Measurements from ENCODE around the gene EPB41L4A.

The EPB41L4A gene

DNA sequence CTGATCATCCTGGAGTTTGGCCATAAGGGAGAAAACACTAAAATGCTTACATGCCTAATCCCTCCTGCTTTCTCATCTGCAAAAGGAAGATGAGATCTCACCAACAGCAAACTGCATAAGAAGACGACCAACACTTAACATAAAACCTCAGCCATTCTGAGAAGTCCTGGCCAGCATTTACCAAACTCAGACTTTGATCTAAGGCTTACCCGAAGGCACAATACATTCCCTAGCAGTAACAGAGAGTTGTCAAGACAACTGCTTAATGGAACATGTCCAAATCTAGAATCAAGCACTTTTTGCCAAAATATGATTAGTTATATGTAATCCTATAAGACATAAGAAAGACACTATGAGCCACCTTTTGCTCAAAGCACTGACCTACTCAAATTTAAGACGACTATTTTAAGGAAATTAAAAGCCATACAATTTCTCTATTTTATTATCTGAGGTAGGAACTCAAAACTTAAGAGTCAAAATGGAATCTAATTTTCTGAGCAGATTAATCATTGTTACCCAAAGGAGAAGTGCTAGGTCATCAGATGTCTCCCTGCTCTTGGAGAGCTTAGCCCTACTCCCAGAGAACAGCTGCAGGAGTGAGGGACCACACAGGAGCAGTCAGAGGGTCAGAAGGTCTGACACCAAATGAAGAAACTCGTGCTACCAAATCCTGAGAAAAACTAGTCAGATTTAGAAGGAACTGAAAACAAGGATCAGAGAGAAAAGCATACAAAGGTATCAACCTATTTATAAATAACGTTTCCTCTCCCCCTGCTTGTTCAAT is 39.3 kb downstream of the EPB41L4A start:
- TF ChIP-seq SP1 (IDR thresholded peaks at IDR 0.05) (no peak), BHLHE40 (IDR thresholded peaks at IDR 0.05; ENCODE audit: borderline replicate concordance) (no peak), SUZ12 (IDR thresholded peaks at IDR 0.05) (no peak), HDGF (IDR thresholded peaks at IDR 0.05; ENCODE audit: borderline replicate concordance) (no peak), FOXM1 (IDR thresholded peaks at IDR 0.05; ENCODE audit: borderline replicate concordance) (no peak), TARDBP (IDR thresholded peaks at IDR 0.05) (no peak)
- TF ChIP-seq, protein P1, sequence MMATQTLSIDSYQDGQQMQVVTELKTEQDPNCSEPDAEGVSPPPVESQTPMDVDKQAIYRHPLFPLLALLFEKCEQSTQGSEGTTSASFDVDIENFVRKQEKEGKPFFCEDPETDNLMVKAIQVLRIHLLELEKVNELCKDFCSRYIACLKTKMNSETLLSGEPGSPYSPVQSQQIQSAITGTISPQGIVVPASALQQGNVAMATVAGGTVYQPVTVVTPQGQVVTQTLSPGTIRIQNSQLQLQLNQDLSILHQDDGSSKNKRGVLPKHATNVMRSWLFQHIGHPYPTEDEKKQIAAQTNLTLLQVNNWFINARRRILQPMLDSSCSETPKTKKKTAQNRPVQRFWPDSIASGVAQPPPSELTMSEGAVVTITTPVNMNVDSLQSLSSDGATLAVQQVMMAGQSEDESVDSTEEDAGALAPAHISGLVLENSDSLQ (IDR thresholded peaks at IDR 0.05) = no peak
- ChIA-PET POLR2A (no interaction called here), CTCF (no interaction called here)
- DNase-seq (ENCODE audit: extremely low spot score) = no peak

DNA sequence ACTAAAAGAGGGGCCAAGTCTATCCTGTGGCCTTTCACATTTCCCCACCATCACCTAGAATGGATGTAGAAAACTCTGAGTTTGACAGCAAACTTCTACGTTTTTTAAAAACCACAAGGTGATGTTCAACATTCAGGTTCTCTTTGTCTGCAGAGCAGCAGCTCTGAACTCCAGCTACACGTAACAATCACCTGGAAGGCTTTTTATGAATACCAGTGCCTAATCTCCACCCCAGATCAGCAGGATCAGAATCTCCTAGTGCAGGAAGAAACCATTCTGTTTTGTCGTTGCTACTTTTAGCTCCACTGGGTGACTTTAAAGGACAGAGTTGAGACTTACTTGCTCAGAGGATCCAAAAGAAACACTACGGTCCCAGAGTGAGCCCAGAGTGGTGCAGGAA is 44.3 kb downstream of the EPB41L4A start:
- ChIA-PET CTCF (no interaction called here), POLR2A (no interaction called here)
- TF ChIP-seq FOXA1 (IDR thresholded peaks at IDR 0.05) = no peak
- no peak for TF ChIP-seq SUZ12 (IDR thresholded peaks at IDR 0.05)
- no peak for TF ChIP-seq FOXK2 (IDR thresholded peaks at IDR 0.05)
- TF ChIP-seq ZNF384 (IDR thresholded peaks at IDR 0.05) = no peak
- TF ChIP-seq L3MBTL2 (conservative IDR thresholded peaks at IDR 0.05) = no peak
- TF ChIP-seq FOXM1 (IDR thresholded peaks at IDR 0.05; ENCODE audit: borderline replicate concordance) = no peak
- DNase-seq (ENCODE audit: extremely low spot score) = no peak

DNA sequence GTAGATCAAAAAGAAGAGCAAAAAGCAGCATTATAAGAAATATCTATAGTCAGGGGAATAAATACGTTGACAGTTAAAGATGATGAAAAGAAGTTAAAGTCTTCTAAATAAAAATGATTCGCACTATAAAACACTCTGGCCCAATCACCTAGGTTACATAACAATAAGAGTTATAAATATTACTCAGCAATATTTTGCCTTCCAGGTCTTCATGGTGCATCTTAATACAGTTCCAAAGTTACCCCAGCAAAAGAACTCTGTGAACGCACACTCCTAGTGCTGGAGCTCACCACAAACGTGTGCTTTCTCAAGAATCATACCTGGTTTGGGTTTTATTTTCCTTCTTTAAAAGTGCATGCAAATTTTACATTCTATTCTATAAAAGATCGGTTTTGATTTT is 44.7 kb downstream of the EPB41L4A start:
- no peak for TF ChIP-seq FOXK2 (IDR thresholded peaks at IDR 0.05)
- no peak for TF ChIP-seq SUZ12 (IDR thresholded peaks at IDR 0.05)
- no peak for TF ChIP-seq TARDBP (IDR thresholded peaks at IDR 0.05)
- no peak for TF ChIP-seq FOXM1 (IDR thresholded peaks at IDR 0.05; ENCODE audit: borderline replicate concordance)
- no peak for TF ChIP-seq NFRKB (IDR thresholded peaks at IDR 0.05)
- TF ChIP-seq HDGF (IDR thresholded peaks at IDR 0.05; ENCODE audit: borderline replicate concordance) = no peak
- TF ChIP-seq, protein P1 (IDR thresholded peaks at IDR 0.05) = no peak
- TF ChIP-seq LEF1 (IDR thresholded peaks at IDR 0.05; ENCODE audit: borderline replicate concordance) = no peak
- no peak for TF ChIP-seq ELF4 (IDR thresholded peaks at IDR 0.05)
- no peak for TF ChIP-seq SP1 (IDR thresholded peaks at IDR 0.05)
- TF ChIP-seq BHLHE40 (IDR thresholded peaks at IDR 0.05; ENCODE audit: borderline replicate concordance) = no peak
- TF ChIP-seq CTBP1 (IDR thresholded peaks at IDR 0.05; ENCODE audit: borderline replicate concordance) = no peak
- no peak for TF ChIP-seq L3MBTL2 (conservative IDR thresholded peaks at IDR 0.05)
- TF ChIP-seq FOXA1 (IDR thresholded peaks at IDR 0.05) = no peak
- TF ChIP-seq ZNF384 (IDR thresholded peaks at IDR 0.05) = no peak
- no peak for TF ChIP-seq ARNT (IDR thresholded peaks at IDR 0.05)
- CTCF ChIA-PET = no interaction called here
- no peak for DNase-seq (ENCODE audit: extremely low spot score)
- POLR2A ChIA-PET = no interaction called here

DNA sequence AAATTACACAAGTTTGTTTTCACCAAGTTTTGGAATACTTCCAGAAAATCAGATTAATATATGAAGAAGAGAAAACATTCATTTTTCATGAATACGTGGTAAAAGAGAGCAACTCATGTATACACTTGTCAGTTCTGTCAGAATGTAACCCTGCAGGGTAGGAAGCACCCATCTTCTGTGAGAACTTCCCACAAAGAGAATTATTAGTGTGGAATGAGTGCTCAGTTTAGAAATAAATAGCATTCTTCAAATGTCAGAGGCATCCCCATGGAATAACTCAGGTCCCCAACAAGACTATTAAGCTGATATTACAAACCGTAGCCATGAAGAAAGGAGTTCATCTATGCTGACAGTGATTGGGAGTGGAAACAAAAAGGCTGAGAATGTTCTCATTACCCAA is 45.2 kb downstream of the EPB41L4A start:
- ChIA-PET POLR2A (no interaction called here), CTCF (interaction anchor here (0.6 kb wide), 1 partner anchor 35 kb away, joined by 3 read pairs; no protein-coding TSS in a partner anchor)
- TF ChIP-seq FOXM1 (IDR thresholded peaks at IDR 0.05; ENCODE audit: borderline replicate concordance) (no peak), BHLHE40 (IDR thresholded peaks at IDR 0.05; ENCODE audit: borderline replicate concordance) (no peak), NFRKB (IDR thresholded peaks at IDR 0.05) (no peak), SUZ12 (IDR thresholded peaks at IDR 0.05) (no peak), LEF1 (IDR thresholded peaks at IDR 0.05; ENCODE audit: borderline replicate concordance) (no peak), SP1 (IDR thresholded peaks at IDR 0.05) (no peak), CTBP1 (IDR thresholded peaks at IDR 0.05; ENCODE audit: borderline replicate concordance) (no peak)
- TF ChIP-seq, protein P1 (IDR thresholded peaks at IDR 0.05) = no peak
- no peak for DNase-seq (ENCODE audit: extremely low spot score)

DNA sequence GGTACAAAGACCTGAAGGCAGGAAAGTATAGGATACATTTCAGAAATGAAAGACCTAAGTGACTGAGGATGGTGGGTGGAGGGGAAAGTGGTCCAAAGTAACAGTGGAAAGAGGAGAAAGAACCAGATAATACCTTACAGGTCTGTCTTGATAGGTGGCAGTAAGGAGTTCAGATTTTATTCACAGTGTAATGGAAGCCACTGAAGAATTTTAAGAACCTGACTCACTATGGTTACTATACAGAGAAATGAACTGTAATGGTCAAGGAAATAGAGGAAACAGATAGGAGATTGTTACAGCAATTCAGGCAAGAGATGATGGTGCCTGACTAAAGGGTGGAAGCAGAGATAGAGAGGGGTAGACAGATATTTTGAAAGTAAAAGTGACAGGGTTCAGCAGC is 46.5 kb downstream of the EPB41L4A start:
- CTCF ChIA-PET = no interaction called here

More for the DNA sequence above, 46.5 kb downstream of the EPB41L4A start:
- DNase-seq (ENCODE audit: extremely low spot score) = no peak
- POLR2A ChIA-PET = no interaction called here
- no peak for TF ChIP-seq TARDBP (IDR thresholded peaks at IDR 0.05)
- TF ChIP-seq FOXA1 (IDR thresholded peaks at IDR 0.05) = no peak
- TF ChIP-seq SP1 (IDR thresholded peaks at IDR 0.05) = no peak
- TF ChIP-seq BHLHE40 (IDR thresholded peaks at IDR 0.05; ENCODE audit: borderline replicate concordance) = no peak
- no peak for TF ChIP-seq ELF4 (IDR thresholded peaks at IDR 0.05)
- TF ChIP-seq ARNT (IDR thresholded peaks at IDR 0.05) = no peak
- no peak for TF ChIP-seq NFRKB (IDR thresholded peaks at IDR 0.05)
- TF ChIP-seq, protein P1 (IDR thresholded peaks at IDR 0.05) = no peak
- no peak for TF ChIP-seq LEF1 (IDR thresholded peaks at IDR 0.05; ENCODE audit: borderline replicate concordance)
- TF ChIP-seq SUZ12 (IDR thresholded peaks at IDR 0.05) = no peak
- no peak for TF ChIP-seq CTBP1 (IDR thresholded peaks at IDR 0.05; ENCODE audit: borderline replicate concordance)
- TF ChIP-seq L3MBTL2 (conservative IDR thresholded peaks at IDR 0.05) = no peak
- TF ChIP-seq ZNF384 (IDR thresholded peaks at IDR 0.05) = no peak
- no peak for TF ChIP-seq FOXM1 (IDR thresholded peaks at IDR 0.05; ENCODE audit: borderline replicate concordance)
- no peak for TF ChIP-seq FOXK2 (IDR thresholded peaks at IDR 0.05)
- no peak for TF ChIP-seq HDGF (IDR thresholded peaks at IDR 0.05; ENCODE audit: borderline replicate concordance)

Data from HEK293T (cell line).